Measurements from ENCODE around the gene DIS3.
"Not testable (repeated sequence)": the region's sequence is repeated elsewhere in the genome, so short reads cannot be mapped to it uniquely, and the experiment has no call there.

The DIS3 gene

DNA sequence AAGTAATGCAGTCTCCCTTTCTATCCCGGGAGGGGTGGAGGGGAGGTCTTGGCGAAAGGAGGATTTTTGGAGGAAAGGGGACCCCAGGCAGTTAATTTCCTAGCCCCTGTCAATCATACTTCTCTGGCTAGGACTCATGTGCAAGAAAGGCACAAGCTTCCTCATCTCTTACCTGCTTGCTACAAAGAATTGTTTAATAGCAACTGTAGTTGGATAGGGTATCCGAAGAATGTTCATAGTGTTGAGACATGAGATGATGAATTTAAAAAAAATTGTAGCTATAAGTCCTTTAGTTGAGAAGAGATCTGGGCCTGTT is 53.5 kb downstream of the DIS3 start:
- no peaks in the 10 kb centered on the region for H3K27me3 ChIP-seq
- H3K9me3 ChIP-seq = no peaks in the 10 kb centered on the region
- no peak for DNase-seq
- no peaks in the 10 kb centered on the region for H3K4me1 ChIP-seq
- TF ChIP-seq, protein P1, sequence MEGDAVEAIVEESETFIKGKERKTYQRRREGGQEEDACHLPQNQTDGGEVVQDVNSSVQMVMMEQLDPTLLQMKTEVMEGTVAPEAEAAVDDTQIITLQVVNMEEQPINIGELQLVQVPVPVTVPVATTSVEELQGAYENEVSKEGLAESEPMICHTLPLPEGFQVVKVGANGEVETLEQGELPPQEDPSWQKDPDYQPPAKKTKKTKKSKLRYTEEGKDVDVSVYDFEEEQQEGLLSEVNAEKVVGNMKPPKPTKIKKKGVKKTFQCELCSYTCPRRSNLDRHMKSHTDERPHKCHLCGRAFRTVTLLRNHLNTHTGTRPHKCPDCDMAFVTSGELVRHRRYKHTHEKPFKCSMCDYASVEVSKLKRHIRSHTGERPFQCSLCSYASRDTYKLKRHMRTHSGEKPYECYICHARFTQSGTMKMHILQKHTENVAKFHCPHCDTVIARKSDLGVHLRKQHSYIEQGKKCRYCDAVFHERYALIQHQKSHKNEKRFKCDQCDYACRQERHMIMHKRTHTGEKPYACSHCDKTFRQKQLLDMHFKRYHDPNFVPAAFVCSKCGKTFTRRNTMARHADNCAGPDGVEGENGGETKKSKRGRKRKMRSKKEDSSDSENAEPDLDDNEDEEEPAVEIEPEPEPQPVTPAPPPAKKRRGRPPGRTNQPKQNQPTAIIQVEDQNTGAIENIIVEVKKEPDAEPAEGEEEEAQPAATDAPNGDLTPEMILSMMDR (IDR thresholded peaks at IDR 0.05; ENCODE audit: low read depth, low read length) = no peak
- peak overlapping the region; percentile 84 for H3K4me3 ChIP-seq (ENCODE audit: low read depth, low read length)
- H3K36me3 ChIP-seq = peaks cover 2% of the 10 kb centered on the region

DNA sequence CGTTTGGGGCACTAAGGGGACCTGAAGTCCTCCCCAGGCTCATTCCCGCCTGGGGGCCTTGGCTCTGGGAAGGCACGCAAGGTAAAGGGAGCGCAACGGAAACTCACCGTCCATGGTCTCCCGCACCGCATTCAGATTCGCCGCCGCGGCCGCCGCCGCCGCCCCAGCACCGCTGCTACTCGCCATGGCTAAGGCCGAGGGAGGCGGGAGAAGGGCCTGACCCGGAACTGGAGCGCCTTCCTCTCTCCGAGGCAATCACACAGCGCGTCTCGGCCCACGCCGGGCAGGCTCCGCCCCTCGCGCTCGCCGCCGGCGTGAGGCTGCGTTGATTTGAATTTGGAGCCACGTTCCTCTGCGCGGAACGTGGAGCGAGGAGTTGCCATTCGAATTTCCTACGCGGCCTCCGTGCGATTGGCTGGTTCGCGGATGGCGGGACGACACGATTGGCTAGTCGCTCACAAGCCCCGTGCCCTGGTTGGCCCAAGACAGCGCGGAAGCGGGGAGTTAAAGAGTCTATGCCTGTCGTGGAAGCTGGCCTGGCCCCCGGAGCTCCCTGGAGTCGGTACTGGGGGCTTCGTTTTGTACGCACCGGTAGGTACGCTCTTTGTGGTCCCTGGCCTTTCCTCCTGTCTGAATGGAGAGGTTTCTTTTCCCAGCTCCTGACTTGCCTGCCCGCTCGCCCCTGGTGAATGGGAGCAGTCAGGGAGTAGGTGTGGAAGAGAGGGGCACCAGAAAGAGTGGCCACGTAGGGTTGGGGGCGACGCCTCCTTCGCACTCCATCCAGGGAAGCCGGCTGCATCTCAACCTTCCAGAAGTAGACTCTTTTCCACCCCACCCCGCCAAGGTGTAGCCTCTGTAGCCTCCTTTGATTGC is 54.0 kb downstream of the DIS3 start, which contains the start of the genes BORA and MZT1:
BORA (plus strand) TSS at position 507 of the 873 bp plus-strand sequence. CDS start 1,018 bp downstream, outside the sequence.
MZT1 (minus strand) TSS at position 213 of the 873 bp plus-strand sequence; CDS start at position 186, 27 bp downstream.
- peak within 1 kb of the TSS; percentile 84 for H3K4me3 ChIP-seq (ENCODE audit: low read depth, low read length)
- H3K4me1 ChIP-seq = no peaks in the 10 kb centered on the region
- H3K9me3 ChIP-seq = no peaks in the 10 kb centered on the region
- H3K27me3 ChIP-seq = no peaks in the 10 kb centered on the region
- DNase-seq = peak; percentile 96
- TF ChIP-seq, protein P1 (IDR thresholded peaks at IDR 0.05; ENCODE audit: low read depth, low read length) = no peak
- H3K36me3 ChIP-seq = no peaks in the 10 kb centered on the region

DNA sequence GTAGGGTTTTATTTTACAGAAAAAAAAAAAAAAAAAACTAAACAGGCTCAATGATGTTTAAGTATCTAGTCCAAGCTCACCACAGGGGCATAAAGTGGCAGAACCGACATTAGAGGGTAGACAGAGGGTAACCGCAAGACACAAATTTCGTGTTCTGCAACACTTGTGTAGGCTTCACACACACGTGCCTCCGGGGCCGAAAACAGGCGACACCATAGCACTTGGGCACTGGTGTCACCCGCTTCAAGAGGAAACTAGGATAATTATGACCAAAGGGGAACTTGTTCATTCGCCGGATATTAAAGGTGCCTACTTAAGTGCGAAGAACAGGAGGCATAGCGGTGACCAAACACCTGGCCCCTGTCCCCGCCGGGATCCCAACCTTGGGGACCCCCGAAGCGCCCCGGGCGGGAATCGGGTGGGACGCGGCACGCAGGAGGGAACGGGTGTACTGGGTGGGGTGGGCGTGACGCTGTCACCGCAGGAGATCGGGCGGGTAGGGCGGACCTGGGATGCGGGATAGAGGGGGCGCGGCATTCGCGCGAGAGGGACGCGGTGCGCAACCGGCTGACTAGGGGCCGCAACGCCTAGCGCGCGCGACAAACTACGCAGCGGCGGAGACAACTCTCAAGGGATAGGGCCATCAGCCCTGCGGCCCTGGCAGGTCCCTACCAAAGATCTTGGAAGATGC is 54.8 kb downstream of the DIS3 start:
- TF ChIP-seq, protein P1 (IDR thresholded peaks at IDR 0.05; ENCODE audit: low read depth, low read length) = no peak
- DNase-seq = peak; percentile 69
- Histone ChIP-seq H3K4me1 (no peaks in the 10 kb centered on the region), H3K4me3 (ENCODE audit: low read depth, low read length) (peak overlapping the region; percentile 84), H3K36me3 (no peaks in the 10 kb centered on the region; the same call in 1 of the 2 replicates), H3K9me3 (no peaks in the 10 kb centered on the region), H3K27me3 (no peaks in the 10 kb centered on the region)

DNA sequence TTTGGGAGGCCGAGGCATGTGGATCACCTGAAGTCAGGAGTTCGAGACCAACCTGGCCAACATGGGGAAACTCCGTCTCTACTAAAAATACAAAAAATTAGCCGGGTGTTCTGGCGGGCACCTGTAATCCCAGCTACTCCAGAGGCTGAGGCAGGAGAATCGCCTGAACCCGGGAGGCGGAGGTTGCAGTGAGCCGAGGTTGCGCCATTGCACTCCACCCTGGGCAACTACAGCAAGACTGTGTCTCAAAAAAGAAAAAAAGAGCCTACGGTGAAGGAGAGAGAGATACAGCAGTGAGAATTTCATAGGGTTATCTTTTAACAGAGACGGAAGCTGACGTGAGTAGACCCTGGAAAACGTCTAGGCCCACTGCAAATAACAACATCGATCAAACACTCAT is 55.5 kb downstream of the DIS3 start:
- not testable (repeated sequence) for H3K27me3 ChIP-seq, H3K36me3 ChIP-seq, H3K4me1 ChIP-seq, DNase-seq, H3K9me3 ChIP-seq
- H3K4me3 ChIP-seq (ENCODE audit: low read depth, low read length) = peak overlapping the region; percentile 84

DNA sequence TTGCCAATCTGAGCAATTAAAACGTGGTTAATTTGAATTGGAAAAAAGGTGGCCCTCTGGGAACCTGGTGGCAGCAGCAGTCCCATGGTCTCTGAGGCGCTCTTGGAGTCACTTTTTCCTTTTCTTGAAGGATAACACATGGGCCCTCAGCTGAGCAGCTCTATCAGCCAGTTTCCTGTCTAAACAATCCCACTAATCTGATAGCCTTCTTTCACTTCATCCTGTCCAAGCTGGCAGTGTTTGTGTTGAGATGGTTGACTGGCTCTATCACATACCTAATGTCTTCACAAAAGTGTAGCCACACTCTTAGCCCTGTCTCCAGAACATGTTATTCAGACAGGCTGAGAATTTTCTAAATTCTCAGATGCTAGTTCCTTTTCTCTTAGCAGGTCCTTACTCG is 64.9 kb downstream of the DIS3 start:
- no peak overlapping the region for H3K4me3 ChIP-seq (ENCODE audit: low read depth, low read length)
- H3K36me3 ChIP-seq = peaks cover 66% of the 10 kb centered on the region
- H3K9me3 ChIP-seq = no peaks in the 10 kb centered on the region
- TF ChIP-seq, protein P1 (IDR thresholded peaks at IDR 0.05; ENCODE audit: low read depth, low read length) = no peak
- no peaks in the 10 kb centered on the region for H3K4me1 ChIP-seq
- no peaks in the 10 kb centered on the region for H3K27me3 ChIP-seq
- DNase-seq = no peak

Data from BE2C (cell line).